Naive thymus-derived CD4-positive, alpha-beta T cell (primary cell): ENCODE results near the gene OPN3. TPM values are rescaled to one million over a fixed set of nuclear protein-coding genes. Genes with fewer than 3 reads are reported as not detected.

Experiments used
- ATAC-seq: fragments of 150-1000 bp; cut with Tn5 transposase; 2 replicates; pipeline ENCODE4 v1.10.0; 2021; ENCODE audit warnings: mild to moderate bottlenecking, moderate library complexity
- CTCF ChIA-PET: fragments of 350-600 bp; sonication (Branson Sonifier 250); formaldehyde crosslinking; loops from one replicate; lab custom pipeline; 2021; ENCODE audit warnings: antibody characterized with exemption; lab: Charles Lee
- POLR2A ChIA-PET: fragments of 350-600 bp; sonication (Branson Sonifier 250); formaldehyde crosslinking; loops from one replicate; lab custom pipeline; 2021; ENCODE audit warnings: antibody characterized with exemption, inconsistent platforms; lab: Charles Lee
- DNase-seq, 9 donors: peaks; one replicate each; pipeline versions ENCODE4 v3.0.0 to v3.0.0-alpha.2; 2020 to 2022; ENCODE audit warnings: mixed read lengths in 1 of 9
- H3K27ac ChIP-seq: one replicate; pipeline ENCODE4 v1.7.0; 2013; ENCODE audit warnings: mild to moderate bottlenecking, low read depth, low read length, moderate library complexity
- H3K27me3 ChIP-seq, 2 donors: one replicate each; pipeline ENCODE4 v1.7.0; 2013; ENCODE audit warnings: low read length in 2 of 2, mild to moderate bottlenecking in 2 of 2, moderate library complexity in 2 of 2; ENCODE audit not compliant: control insufficient read depth in 2 of 2, insufficient read depth in 2 of 2
- H3K36me3 ChIP-seq, 3 experiments: 1 replicate in 2 of 3; 2 replicates in 1 of 3; pipeline ENCODE4 v1.7.0; 2013; ENCODE audit warnings: low read length in 3 of 3, mild to moderate bottlenecking in 3 of 3, moderate library complexity in 1 of 3; ENCODE audit not compliant: insufficient read depth in 3 of 3, control insufficient read depth in 2 of 3
- H3K4me1 ChIP-seq, 2 donors: one replicate each; pipeline ENCODE4 v1.7.0; 2013; ENCODE audit warnings: low read length in 2 of 2, mild to moderate bottlenecking in 2 of 2, moderate library complexity in 1 of 2; ENCODE audit not compliant: control insufficient read depth in 2 of 2, insufficient read depth in 2 of 2
- H3K4me3 ChIP-seq: 2 replicates; pipeline ENCODE4 v1.7.0; 2013; ENCODE audit warnings: mild to moderate bottlenecking, low read length
- H3K9me3 ChIP-seq, 3 experiments: 1 replicate in 2 of 3; 2 replicates in 1 of 3; pipeline ENCODE4 v1.7.0; 2013; ENCODE audit warnings: low read length in 3 of 3; ENCODE audit not compliant: control insufficient read depth in 2 of 3
- H3K27ac Mint-ChIP-seq, 9 donors: one replicate each; pipeline ENCODE4 v1.8.0; 2020 to 2022; ENCODE audit warnings: mixed read lengths in 9 of 9, mild to moderate bottlenecking in 8 of 9, moderate library complexity in 5 of 9, inconsistent platforms in 2 of 9
- H3K27me3 Mint-ChIP-seq, 5 donors: one replicate each; pipeline ENCODE4 v1.8.0; 2021 to 2022; ENCODE audit warnings: mixed read lengths in 5 of 5, mild to moderate bottlenecking in 1 of 5
- H3K36me3 Mint-ChIP-seq, 5 donors: one replicate each; pipeline ENCODE4 v1.8.0; 2020 to 2022; ENCODE audit warnings: mixed read lengths in 5 of 5, mild to moderate bottlenecking in 3 of 5, inconsistent platforms in 1 of 5
- H3K4me1 Mint-ChIP-seq, 7 donors: one replicate each; pipeline ENCODE4 v1.8.0; 2020 to 2022; ENCODE audit warnings: mixed read lengths in 7 of 7, mild to moderate bottlenecking in 3 of 7, inconsistent platforms in 1 of 7
- H3K4me3 Mint-ChIP-seq, 10 donors: one replicate each; pipeline ENCODE4 v1.8.0; 2020 to 2022; ENCODE audit warnings: mild to moderate bottlenecking in 10 of 10, mixed read lengths in 10 of 10, moderate library complexity in 6 of 10, inconsistent platforms in 2 of 10
- H3K9me3 Mint-ChIP-seq, 11 donors: one replicate each; pipeline ENCODE4 v1.8.0; 2020 to 2022; ENCODE audit warnings: mixed read lengths in 11 of 11, mild to moderate bottlenecking in 4 of 11, inconsistent platforms in 1 of 11, moderate library complexity in 1 of 11
- intact Hi-C, 2 donors: fragments of 100-400 bp; cut with micrococcal nuclease; formaldehyde crosslinking; loops; one replicate each; pipeline ENCODE4 v1.15.1; 2023
- polyA plus RNA-seq, 2 donors: library from polyadenylated mRNA; unstranded; fragments of 300-500 nt; fragmentation: Illumina TruSeq; gene quantifications; one replicate each; pipeline ENCODE4 v1.2.3, GENCODE V29; 2021
- total RNA-seq, 6 experiments: library from RNA in 5 of 6; stranded (reverse) in 5 of 6; gene quantifications; 1 replicate in 5 of 6; 2 replicates in 1 of 6; pipeline ENCODE4 v1.2.3 and lab custom pipeline; 2021 to 2026

Gene OPN3
- total and polyA plus RNA-seq, 7 experiments from 2014 or later: 3.6 to 32.7 (median 10.9) TPM

- Histone ChIP-seq H3K9me3 (no peaks in the 10 kb centered on the region), H3K4me1 (no peaks in the 10 kb centered on the region), H3K4me3 (no peak overlapping the region), H3K27me3 (no peaks in the 10 kb centered on the region), H3K36me3 (no peaks in the 10 kb centered on the region), H3K27ac (no peak overlapping the region)
- POLR2A ChIA-PET: interaction anchor here (0.5 kb wide), 1 partner anchor 1080 kb away, joined by 3 read pairs; no protein-coding TSS in a partner anchor
- Mint-ChIP-seq H3K27ac (no peak overlapping the region), H3K9me3 (no peaks in the 10 kb centered on the region), H3K4me3 (no peak overlapping the region), H3K36me3 (peaks cover 0 to 14% (median 3%) of the 10 kb centered on the region in 5 donors), H3K27me3 (no peaks in the 10 kb centered on the region), H3K4me1 (peaks cover 0 to 10% (median 0%) of the 10 kb centered on the region in 7 donors)
- ATAC-seq: no peak
- DNase-seq: no peak
- CTCF ChIA-PET: no interaction called here
- intact Hi-C loops: no loop called here
Observed at GRCh38 chr1:241591736-241592135, 48.4 kb downstream of the OPN3 start.

- Histone ChIP-seq H3K27ac (no peak overlapping the region), H3K9me3 (no peaks in the 10 kb centered on the region), H3K36me3 (no peaks in the 10 kb centered on the region), H3K4me3 (no peak overlapping the region), H3K27me3 (no peaks in the 10 kb centered on the region), H3K4me1 (no peaks in the 10 kb centered on the region)
- CTCF ChIA-PET: no interaction called here
- intact Hi-C loops: no loop called here
- Mint-ChIP-seq H3K27ac (no peak overlapping the region), H3K27me3 (no peaks in the 10 kb centered on the region), H3K4me3 (no peak overlapping the region), H3K9me3 (no peaks in the 10 kb centered on the region), H3K4me1 (peaks cover 0 to 10% (median 0%) of the 10 kb centered on the region in 7 donors), H3K36me3 (peaks cover 0 to 14% (median 3%) of the 10 kb centered on the region in 5 donors)
- ATAC-seq (peak; percentile 42), DNase-seq (no peak)
- POLR2A ChIA-PET: interaction anchor here (0.5 kb wide), 1 partner anchor 1080 kb away, joined by 3 read pairs; no protein-coding TSS in a partner anchor
Observed at GRCh38 chr1:241591317-241591716, 48.9 kb downstream of the OPN3 start.

GRCh38 chr1:241590719-241591118 lies 49.5 kb downstream of the OPN3 start:
- Mint-ChIP-seq H3K4me1 (peaks cover 0 to 10% (median 0%) of the 10 kb centered on the region in 7 donors), H3K4me3 (no peak overlapping the region), H3K27me3 (no peaks in the 10 kb centered on the region), H3K9me3 (no peaks in the 10 kb centered on the region), H3K27ac (no peak overlapping the region), H3K36me3 (peaks cover 0 to 14% (median 3%) of the 10 kb centered on the region in 5 donors)
- H3K9me3 ChIP-seq: no peaks in the 10 kb centered on the region
- CTCF ChIA-PET: no interaction called here
- no peaks in the 10 kb centered on the region for H3K4me1 ChIP-seq
- no peak for DNase-seq
- no peak for ATAC-seq
- H3K36me3 ChIP-seq: no peaks in the 10 kb centered on the region
- H3K4me3 ChIP-seq: no peak overlapping the region
- no peak overlapping the region for H3K27ac ChIP-seq
- no peaks in the 10 kb centered on the region for H3K27me3 ChIP-seq
- intact Hi-C loops: no loop called here
- POLR2A ChIA-PET: no interaction called here

- Histone ChIP-seq H3K9me3 (no peaks in the 10 kb centered on the region), H3K4me1 (no peaks in the 10 kb centered on the region), H3K36me3 (no peaks in the 10 kb centered on the region), H3K4me3 (no peak overlapping the region), H3K27me3 (no peaks in the 10 kb centered on the region), H3K27ac (no peak overlapping the region)
- H3K27me3 Mint-ChIP-seq: no peaks in the 10 kb centered on the region
- peaks cover 0 to 7% (median 2%) of the 10 kb centered on the region in 5 donors for H3K36me3 Mint-ChIP-seq
- H3K9me3 Mint-ChIP-seq: no peaks in the 10 kb centered on the region
- intact Hi-C loops: no loop called here
- ATAC-seq (no peak), DNase-seq (no peak)
- POLR2A ChIA-PET: no interaction called here
- no peak overlapping the region for H3K27ac Mint-ChIP-seq
- CTCF ChIA-PET: no interaction called here
- no peak overlapping the region for H3K4me3 Mint-ChIP-seq
- H3K4me1 Mint-ChIP-seq: peaks cover 0 to 10% (median 0%) of the 10 kb centered on the region in 7 donors
Observed at GRCh38 chr1:241589521-241589920, 50.6 kb downstream of the OPN3 start.

GRCh38 chr1:241586905-241587512 lies 53.2 kb downstream of the OPN3 start:
- H3K4me1 Mint-ChIP-seq: peaks cover 0 to 1% (median 0%) of the 10 kb centered on the region in 7 donors
- no peaks in the 10 kb centered on the region for H3K36me3 ChIP-seq

GRCh38 chr1:241582921-241583321 lies 57.2 kb downstream of the OPN3 start:
- intact Hi-C loops: no loop called here
- H3K4me1 ChIP-seq: no peaks in the 10 kb centered on the region
- H3K4me3 ChIP-seq: no peak overlapping the region
- Mint-ChIP-seq H3K4me1 (peaks cover 0 to 3% (median 0%) of the 10 kb centered on the region in 7 donors), H3K4me3 (no peak overlapping the region), H3K36me3 (peaks cover 0 to 14% (median 9%) of the 10 kb centered on the region in 5 donors), H3K27me3 (peaks cover 0 to 20% (median 9%) of the 10 kb centered on the region in 5 donors), H3K9me3 (peaks cover 0 to 27% (median 3%) of the 10 kb centered on the region in 11 donors), H3K27ac (no peak overlapping the region)
- no peaks in the 10 kb centered on the region for H3K27me3 ChIP-seq
- ATAC-seq: no peak
- H3K27ac ChIP-seq: no peak overlapping the region
- no peak for DNase-seq
- no peaks in the 10 kb centered on the region for H3K36me3 ChIP-seq
- ChIA-PET CTCF (no interaction called here), POLR2A (no interaction called here)
- no peaks in the 10 kb centered on the region for H3K9me3 ChIP-seq

More at GRCh38 chr1:241586905-241587512, 53.2 kb downstream of the OPN3 start:
- ATAC-seq (no peak), DNase-seq (no peak)
- ChIA-PET POLR2A (no interaction called here), CTCF (no interaction called here)
- no peak overlapping the region for H3K4me3 ChIP-seq
- no peak overlapping the region for H3K27ac Mint-ChIP-seq
- H3K27ac ChIP-seq: no peak overlapping the region
- H3K9me3 Mint-ChIP-seq: peaks cover 0 to 11% (median 0%) of the 10 kb centered on the region in 11 donors
- no peaks in the 10 kb centered on the region for H3K9me3 ChIP-seq
- H3K4me1 ChIP-seq: no peaks in the 10 kb centered on the region
- no peaks in the 10 kb centered on the region for H3K27me3 ChIP-seq
- no peak overlapping the region for H3K4me3 Mint-ChIP-seq
- H3K36me3 Mint-ChIP-seq: peaks cover 0 to 12% (median 4%) of the 10 kb centered on the region in 5 donors
- peaks cover 0 to 4% (median 3%) of the 10 kb centered on the region in 5 donors for H3K27me3 Mint-ChIP-seq
- intact Hi-C loops: no loop called here

- Mint-ChIP-seq H3K27me3 (peaks cover 18 to 43% (median 33%) of the 10 kb centered on the region in 5 donors), H3K4me3 (no peak overlapping the region), H3K9me3 (peaks cover 3 to 61% (median 24%) of the 10 kb centered on the region in 11 donors), H3K36me3 (peaks cover 0 to 20% (median 9%) of the 10 kb centered on the region in 5 donors), H3K27ac (no peak overlapping the region), H3K4me1 (peaks cover 0 to 6% (median 0%) of the 10 kb centered on the region in 7 donors)
- ATAC-seq (no peak), DNase-seq (no peak)
- Histone ChIP-seq H3K9me3 (no peaks in the 10 kb centered on the region), H3K27ac (no peak overlapping the region), H3K4me3 (no peak overlapping the region), H3K27me3 (no peaks in the 10 kb centered on the region), H3K4me1 (no peaks in the 10 kb centered on the region), H3K36me3 (no peaks in the 10 kb centered on the region)
- CTCF ChIA-PET: no interaction called here
- intact Hi-C loops: no loop called here
- POLR2A ChIA-PET: no interaction called here
Observed at GRCh38 chr1:241579434-241579833, 60.7 kb downstream of the OPN3 start.
